SU-DHL-6 (cell line): Measurements from ENCODE around the gene ACSM5.

Source experiments
- EZH2phosphoT487 ChIP-seq: fragments of 200-600 bp; sonication (generic), shearing (Covaris generic); conservative IDR thresholded peaks from 2 replicates; pipeline ENCODE4 v1.6.1; 2018; ENCODE audit warnings: mild to moderate bottlenecking, antibody characterized with exemption, low read length, moderate library complexity, mixed read lengths
- TF ChIP-seq, protein P1 (sequence below): fragments of 200-600 bp; sonication (generic); IDR thresholded peaks from one replicate; pipeline ENCODE4 v1.5.1; 2017; ENCODE audit warnings: antibody characterized with exemption, mild to moderate bottlenecking, low read length, moderate library complexity; ENCODE audit not compliant: insufficient read depth, poor library complexity, severe bottlenecking

DNA sequence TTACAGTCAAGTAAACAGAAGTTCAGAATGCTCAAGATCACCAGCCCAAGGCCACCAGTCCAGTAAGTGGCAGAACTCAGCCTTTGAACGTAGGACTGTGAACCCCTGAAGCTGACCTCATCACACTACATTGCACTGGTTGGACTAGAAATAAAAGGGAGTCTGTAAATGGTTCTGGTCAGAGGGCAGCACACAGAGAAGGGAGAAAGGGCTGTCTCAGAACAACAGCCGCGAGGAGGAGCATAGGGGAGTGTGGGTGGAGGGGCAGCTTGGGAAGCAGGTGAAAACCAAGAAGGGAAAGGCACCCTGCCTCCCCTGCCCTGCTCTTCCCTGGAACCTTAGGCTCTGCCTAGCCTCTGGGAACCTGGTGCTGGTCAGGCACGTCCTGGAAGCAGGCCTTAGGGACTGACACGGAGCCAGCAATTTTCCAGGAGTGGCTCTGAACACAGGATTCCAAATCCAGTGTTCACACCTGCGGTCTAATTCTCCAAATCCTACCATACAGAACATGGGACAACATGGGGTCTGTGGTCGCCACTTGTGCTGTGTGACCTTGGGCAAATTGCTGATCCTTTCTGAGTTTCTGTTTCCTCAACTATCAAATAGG is 11.8 kb upstream of the ACSM5 start:
- TF ChIP-seq, protein P1, sequence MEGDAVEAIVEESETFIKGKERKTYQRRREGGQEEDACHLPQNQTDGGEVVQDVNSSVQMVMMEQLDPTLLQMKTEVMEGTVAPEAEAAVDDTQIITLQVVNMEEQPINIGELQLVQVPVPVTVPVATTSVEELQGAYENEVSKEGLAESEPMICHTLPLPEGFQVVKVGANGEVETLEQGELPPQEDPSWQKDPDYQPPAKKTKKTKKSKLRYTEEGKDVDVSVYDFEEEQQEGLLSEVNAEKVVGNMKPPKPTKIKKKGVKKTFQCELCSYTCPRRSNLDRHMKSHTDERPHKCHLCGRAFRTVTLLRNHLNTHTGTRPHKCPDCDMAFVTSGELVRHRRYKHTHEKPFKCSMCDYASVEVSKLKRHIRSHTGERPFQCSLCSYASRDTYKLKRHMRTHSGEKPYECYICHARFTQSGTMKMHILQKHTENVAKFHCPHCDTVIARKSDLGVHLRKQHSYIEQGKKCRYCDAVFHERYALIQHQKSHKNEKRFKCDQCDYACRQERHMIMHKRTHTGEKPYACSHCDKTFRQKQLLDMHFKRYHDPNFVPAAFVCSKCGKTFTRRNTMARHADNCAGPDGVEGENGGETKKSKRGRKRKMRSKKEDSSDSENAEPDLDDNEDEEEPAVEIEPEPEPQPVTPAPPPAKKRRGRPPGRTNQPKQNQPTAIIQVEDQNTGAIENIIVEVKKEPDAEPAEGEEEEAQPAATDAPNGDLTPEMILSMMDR, result no peak
- no peak for TF ChIP-seq EZH2phosphoT487
